ENCODE results near the gene OR2A25.

GRCh38 chr7:144085978-144086377 lies 16.4 kb downstream of the OR2A25 start, which contains the start of gene OR2A12:
- no peak for TF ChIP-seq CTCF (IDR thresholded peaks at IDR 0.05)
- TF ChIP-seq POLR2A (IDR thresholded peaks at IDR 0.05): no peak

Data from right lobe of liver (tissue), 4 donors.